Measurements from ENCODE around the gene APBA1. TPM values are rescaled to one million over a fixed set of nuclear protein-coding genes. Genes with fewer than 3 reads are reported as not detected.

APBA1 gene
- total RNA-seq, 1 experiment from 2014 or later = 0.05 TPM

DNA sequence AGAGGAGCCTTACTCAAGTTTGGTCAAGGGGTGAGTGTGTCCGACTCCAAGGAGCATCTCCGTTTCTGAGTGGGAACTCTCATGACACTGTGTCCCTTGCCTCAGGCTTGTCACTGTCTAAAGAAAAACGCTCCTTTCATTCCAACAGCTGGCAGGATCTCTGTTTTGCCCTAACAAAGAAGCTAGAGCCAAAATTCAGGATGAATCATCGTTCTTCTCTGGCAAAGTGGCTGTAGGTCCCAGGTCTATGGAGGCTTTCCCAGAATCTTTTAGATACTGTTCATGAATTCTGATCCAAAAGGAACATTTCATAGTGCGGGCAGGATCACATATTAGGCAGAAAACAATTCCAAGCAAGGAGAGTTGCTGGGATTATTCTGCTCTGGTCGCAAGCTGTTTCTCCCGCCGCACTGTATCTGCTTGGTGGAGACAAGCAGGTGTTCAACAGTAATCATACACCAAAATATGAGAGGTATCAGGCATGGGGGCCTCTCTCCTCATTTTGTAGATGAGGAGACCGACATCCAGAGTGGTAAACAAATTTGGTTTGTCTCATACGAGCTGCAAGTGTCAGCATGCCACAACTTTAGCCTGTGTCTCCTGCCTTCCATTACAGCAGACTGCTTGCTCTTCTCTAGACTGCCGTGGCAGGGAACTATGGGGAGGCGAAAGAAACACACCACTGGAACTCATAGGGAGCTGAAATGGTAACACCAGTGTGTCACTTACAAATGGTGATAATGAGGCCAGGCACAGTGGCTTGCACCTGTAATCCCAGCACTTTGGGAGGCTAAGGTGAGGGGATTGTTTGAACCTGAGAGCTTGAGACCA is 274.6 kb downstream of the APBA1 start:
- POLR2A ChIA-PET = no interaction called here
- no peaks in the 10 kb centered on the region for H3K36me3 ChIP-seq (ENCODE audit: control insufficient read depth, insufficient read depth, low read length)
- intact Hi-C loops (cut with micrococcal nuclease; ENCODE audit: unreplicated experiment) = no loop called here
- TF ChIP-seq CTCF (IDR thresholded peaks at IDR 0.05) (no peak), POLR2AphosphoS5 (IDR thresholded peaks at IDR 0.05; ENCODE audit: low read depth, low read length) (no peak), SIN3A (IDR thresholded peaks at IDR 0.05; ENCODE audit: borderline replicate concordance, insufficient read depth, low read depth, low read length) (no peak), REST (IDR thresholded peaks at IDR 0.05; ENCODE audit: insufficient read depth in 1 of 2, low read depth in 2 of 2, low read length in 1 of 2) (no peak), TCF7L2 (IDR thresholded peaks at IDR 0.05; ENCODE audit: low read depth, low read length) (no peak)
- H3K27me3 ChIP-seq (ENCODE audit: control insufficient read depth, insufficient read depth, low read length) = no peaks in the 10 kb centered on the region
- DNase-seq (ENCODE audit: low read depth, low spot score) (no peak), ATAC-seq (no peak)
- in situ Hi-C loops (cut with HindIII; ENCODE audit: low pct_unique_long_range_greater_than_20kb, low sequenced_read_pairs) = no loop called here
- CTCF ChIA-PET = interaction anchor here (0.6 kb wide), 1 partner anchor 71 kb away, joined by 3 read pairs; no protein-coding TSS in a partner anchor
- no TSS peak for BruUV-seq (replicated peaks)
- no peak overlapping the region for H3K27ac ChIP-seq (ENCODE audit: low read length)
- no peaks in the 10 kb centered on the region for H3K9me3 ChIP-seq (ENCODE audit: control insufficient read depth, insufficient read depth, low read depth, low read length)
- H3K4me3 ChIP-seq (ENCODE audit: low read depth in 2 of 2, low read length in 2 of 2) = no peak overlapping the region
- no peaks in the 10 kb centered on the region for H3K4me1 ChIP-seq (ENCODE audit: control insufficient read depth, insufficient read depth, low read length)

- ChIA-PET POLR2A (no interaction called here), CTCF (no interaction called here)
- DNase-seq (ENCODE audit: low read depth, low spot score) = no peak
- H3K4me1 ChIP-seq (ENCODE audit: control insufficient read depth, insufficient read depth, low read length) = no peaks in the 10 kb centered on the region
- H3K9me3 ChIP-seq (ENCODE audit: control insufficient read depth, insufficient read depth, low read depth, low read length) = no peaks in the 10 kb centered on the region
- H3K36me3 ChIP-seq (ENCODE audit: control insufficient read depth, insufficient read depth, low read length) = no peaks in the 10 kb centered on the region
- no peak overlapping the region for H3K27ac ChIP-seq (ENCODE audit: low read length)
- H3K4me3 ChIP-seq (ENCODE audit: low read depth in 2 of 2, low read length in 2 of 2) = no peak overlapping the region
- BruUV-seq (replicated peaks) = no TSS peak
- in situ Hi-C loops (cut with HindIII; ENCODE audit: low pct_unique_long_range_greater_than_20kb, low sequenced_read_pairs) (no loop called here), intact Hi-C loops (cut with micrococcal nuclease; ENCODE audit: unreplicated experiment) (no loop called here)
- ATAC-seq = no peak
- no peak for TF ChIP-seq POLR2AphosphoS5 (IDR thresholded peaks at IDR 0.05; ENCODE audit: low read depth, low read length)
- TF ChIP-seq REST (IDR thresholded peaks at IDR 0.05; ENCODE audit: insufficient read depth in 1 of 2, low read depth in 2 of 2, low read length in 1 of 2) = no peak
- no peak for TF ChIP-seq CTCF (IDR thresholded peaks at IDR 0.05)
- TF ChIP-seq SIN3A (IDR thresholded peaks at IDR 0.05; ENCODE audit: borderline replicate concordance, insufficient read depth, low read depth, low read length) = no peak
- no peak for TF ChIP-seq TCF7L2 (IDR thresholded peaks at IDR 0.05; ENCODE audit: low read depth, low read length)
- H3K27me3 ChIP-seq (ENCODE audit: control insufficient read depth, insufficient read depth, low read length) = no peaks in the 10 kb centered on the region
These were observed 275.4 kb downstream of the APBA1 start for GRCh38 chr9:69396759-69397158.
